Heart left ventricle (tissue), 16 donors: ENCODE measurements around the gene OSBPL9. TPM values are rescaled to one million over a fixed set of nuclear protein-coding genes. Genes with fewer than 3 reads are reported as not detected.

Experiments
- ATAC-seq, 4 donors: fragments of 200-7000 bp; cut with Tn5 transposase; one replicate each; pipeline ENCODE4 v1.9.1; 2020 to 2022; ENCODE audit warnings: moderate library complexity in 4 of 4, mild to moderate bottlenecking in 3 of 4, moderate number of reproducible peaks in 1 of 4
- DNase-seq, 5 donors: peaks; one replicate each; pipeline ENCODE4 v3.0.0-alpha.2; 2020
- H3K27ac ChIP-seq, 12 donors: fragments of 200-600 bp; sonication (generic) in 4 of 12; one replicate each; pipeline versions ENCODE4 v1.5.0 to v1.8.0; 2016 to 2022; ENCODE audit warnings: mild to moderate bottlenecking in 2 of 12
- H3K27me3 ChIP-seq, 9 donors: fragments of 200-600 bp; sonication (generic) in 2 of 9; one replicate each; pipeline versions ENCODE4 v1.5.1 to v1.8.0; 2016 to 2022; ENCODE audit warnings: mild to moderate bottlenecking in 3 of 9
- H3K36me3 ChIP-seq, 9 donors: fragments of 200-600 bp; sonication (generic) in 2 of 9; one replicate each; pipeline versions ENCODE4 v1.5.0 to v1.8.0; 2018 to 2022; ENCODE audit warnings: mild to moderate bottlenecking in 2 of 9
- H3K4me1 ChIP-seq, 12 donors: fragments of 200-600 bp; sonication (generic) in 4 of 12; one replicate each; pipeline versions ENCODE4 v1.5.0 to v1.8.0; 2016 to 2022; ENCODE audit warnings: mild to moderate bottlenecking in 3 of 12
- H3K4me3 ChIP-seq, 12 donors: fragments of 200-600 bp; sonication (generic) in 4 of 12; one replicate each; pipeline versions ENCODE4 v1.5.0 to v1.8.0; 2017 to 2022; ENCODE audit warnings: mild to moderate bottlenecking in 9 of 12, moderate library complexity in 4 of 12
- H3K9me3 ChIP-seq, 12 donors: fragments of 200-600 bp; sonication (generic) in 4 of 12; one replicate each; pipeline versions ENCODE4 v1.5.0 to v1.8.0; 2016 to 2022; ENCODE audit warnings: mild to moderate bottlenecking in 1 of 12
- CTCF ChIP-seq, 12 donors: fragments of 200-600 bp; sonication (generic) in 4 of 12; IDR thresholded peaks; one replicate each; pipeline versions ENCODE4 v1.5.0 to v1.8.0; 2018 to 2022; ENCODE audit warnings: antibody characterized with exemption in 12 of 12, mild to moderate bottlenecking in 5 of 12
- POLR2A ChIP-seq, 2 donors: fragments of 450-650 bp; IDR thresholded peaks; one replicate each; pipeline ENCODE4 v1.6.1; 2017; ENCODE audit warnings: antibody characterized with exemption in 2 of 2, mild to moderate bottlenecking in 2 of 2, moderate library complexity in 2 of 2
- WGBS, 4 donors: extraction: QIAGEN DNeasy Blood & Tissue Kit in 2 of 4; methylation state at CpG; one replicate each; pipeline versions ENCODE4 v1.1.5 to v1.1.7; 2013 to 2018; 5-methylcytosine and 5-hydroxymethylcytosine counted together
- intact Hi-C, 10 donors: fragments of 100-400 bp; cut with DNase I; formaldehyde crosslinking; loops; one replicate each; pipeline versions ENCODE4 v1.11.1 to v1.14.2; 2022
- polyA plus RNA-seq, 2 donors: library from polyadenylated mRNA; stranded (reverse); fragments of 200-250 nt; gene quantifications; one replicate each; pipeline ENCODE4 v1.2.3, GENCODE V29; 2013
- total RNA-seq, 9 donors: library from RNA; depleted of rRNA in 2 of 9; stranded (reverse); fragments of >200 nt in 2 of 9; fragmentation: NEBNext Ultra II Directional in 3 of 9; extraction: Animal tissue kit (Norgen Biotek cat#: 25700) in 3 of 9; gene quantifications; one replicate each; pipeline versions ENCODE4 v1.1.0 to v1.2.4, GENCODE V29; 2016 to 2023
- donor health status: ischemic (EF 13 %, LVEDD 7.1; RV severe dilation, severe dysfunction).
- donor health status: healthy with polysubstance abuse.
- donor health status: DM: no; HTN: yes; CAD: no.
- donor health status: DM: no; HTN: no; CAD: no.
- donor health status: ischemic (EF 25% LVEDD 6.9; RV normal size, moderate dysfunction).
- donor health status: ischemic (EF 25% LVEDD 5.7; RV mildly dilated, moderate dysfunction).
- donor health status: healthy.
- donor health status: DM: yes; HTN: yes; CAD: no.
- donor health status: ischemic (EF 35%, LVEDD 5.7; RV mildly dilated, moderate dysfunction).
- donor health status: nonischemic (EF 11% LVEDD 7.7; RV severe dilation, severe dysfunction).
- donor health status: DM: yes; HTN: yes; CAD: no.
- donor health status: PGD.
- donor health status: ischemic (EF 29% LVEDD 5.4; RV normal size, mild dysfunction).
- donor health status: nonischemic (EF 23%, LVEDD 6.1; RV moderate dilation, normal function).

The OSBPL9 gene
- total and polyA plus RNA-seq, 11 donors = 44.5 to 69.5 (median 52.5) TPM

- Histone ChIP-seq H3K27ac (no peak overlapping the region), H3K27me3 (no peaks in the 10 kb centered on the region), H3K4me3 (no peak overlapping the region), H3K36me3 (no peaks in the 10 kb centered on the region), H3K4me1 (peaks cover 0 to 93% (median 60%) of the 10 kb centered on the region in 12 donors), H3K9me3 (no peaks in the 10 kb centered on the region)
- WGBS, 4 donors = 22 to 51% (median 38%) methylated on average over 1 of the region's 1 CpG
- TF ChIP-seq POLR2A (IDR thresholded peaks at IDR 0.05) = no peak
- intact Hi-C loops = loop anchor here in 3 of 10 donors (10.0 kb wide), 2 partner anchors 72 to 98 kb away; no protein-coding TSS in a partner anchor
- ATAC-seq (no peak), DNase-seq (no peak)
Measured at GRCh38 chr1:51663105-51663504, 46.2 kb downstream of the OSBPL9 start.

GRCh38 chr1:51663721-51664120 is 46.8 kb downstream of the OSBPL9 start:
- Histone ChIP-seq H3K27ac (peak overlapping the region in 3 of 12 donors; percentile 16 to 44 (median 42)), H3K4me3 (no peak overlapping the region), H3K27me3 (no peaks in the 10 kb centered on the region), H3K36me3 (no peaks in the 10 kb centered on the region), H3K4me1 (peaks cover 0 to 98% (median 61%) of the 10 kb centered on the region in 12 donors), H3K9me3 (no peaks in the 10 kb centered on the region)
- ATAC-seq = no peak
- TF ChIP-seq CTCF (IDR thresholded peaks at IDR 0.05) (no peak), POLR2A (IDR thresholded peaks at IDR 0.05) (no peak)
- intact Hi-C loops = loop anchor here in 3 of 10 donors (10.0 kb wide), 2 partner anchors 71 to 99 kb away; no protein-coding TSS in a partner anchor
- 86 to 90% (median 88%) methylated on average over 2 of the region's 2 CpGs for WGBS, 4 donors
- no peak for DNase-seq

GRCh38 chr1:51664421-51665240 is 47.7 kb downstream of the OSBPL9 start:
- ATAC-seq (peak; percentile 40 to 63 (median 48)), DNase-seq (no peak)
- intact Hi-C loops = loop anchor here in 4 of 10 donors (5.0 to 10.0 kb wide), 4 partner anchors 63 to 100 kb away; no protein-coding TSS in a partner anchor
- no peaks in the 10 kb centered on the region for H3K27me3 ChIP-seq
- no peak for TF ChIP-seq POLR2A (IDR thresholded peaks at IDR 0.05)
- no peak for TF ChIP-seq CTCF (IDR thresholded peaks at IDR 0.05)
- WGBS, 4 donors = 49 to 63% (median 55%) methylated on average over 6 of the region's 6 CpGs
- H3K4me1 ChIP-seq = peaks cover 0 to 98% (median 63%) of the 10 kb centered on the region in 12 donors
- H3K36me3 ChIP-seq = no peaks in the 10 kb centered on the region
- H3K27ac ChIP-seq = peak overlapping the region in 10 of 12 donors; percentile 32 to 71 (median 41)
- H3K4me3 ChIP-seq = no peak overlapping the region
- no peaks in the 10 kb centered on the region for H3K9me3 ChIP-seq

- no peak overlapping the region for H3K4me3 ChIP-seq
- H3K36me3 ChIP-seq = peaks cover 0 to 5% (median 0%) of the 10 kb centered on the region in 9 donors
- no peaks in the 10 kb centered on the region for H3K27me3 ChIP-seq
- intact Hi-C loops = loop anchor here in 4 of 10 donors (5.0 to 10.0 kb wide), 4 partner anchors 61 to 102 kb away; no protein-coding TSS in a partner anchor
- ATAC-seq (peak; percentile 74 to 90 (median 84)), DNase-seq (peak in 2 of 5 donors; percentile 36 to 43)
- H3K4me1 ChIP-seq = peaks cover 0 to 92% (median 63%) of the 10 kb centered on the region in 12 donors
- TF ChIP-seq CTCF (IDR thresholded peaks at IDR 0.05) (no peak), POLR2A (IDR thresholded peaks at IDR 0.05) (no peak)
- H3K9me3 ChIP-seq = no peaks in the 10 kb centered on the region
- WGBS, 4 donors = 29 to 40% (median 40%) methylated on average over 2 of the region's 2 CpGs
- H3K27ac ChIP-seq = peak overlapping the region; percentile 35 to 72 (median 44)
Measured at GRCh38 chr1:51666478-51666877, 49.6 kb downstream of the OSBPL9 start.
